GM15510 (cell line): ENCODE measurements around the gene KCNQ1.

Experiments
- POLR2A ChIP-seq: IDR thresholded peaks from 3 replicates; pipeline ENCODE4 v1.6.1; 2011; ENCODE audit warnings: borderline replicate concordance; ENCODE audit not compliant: insufficient read length; ENCODE audit errors: extremely low read depth

Gene KCNQ1

DNA sequence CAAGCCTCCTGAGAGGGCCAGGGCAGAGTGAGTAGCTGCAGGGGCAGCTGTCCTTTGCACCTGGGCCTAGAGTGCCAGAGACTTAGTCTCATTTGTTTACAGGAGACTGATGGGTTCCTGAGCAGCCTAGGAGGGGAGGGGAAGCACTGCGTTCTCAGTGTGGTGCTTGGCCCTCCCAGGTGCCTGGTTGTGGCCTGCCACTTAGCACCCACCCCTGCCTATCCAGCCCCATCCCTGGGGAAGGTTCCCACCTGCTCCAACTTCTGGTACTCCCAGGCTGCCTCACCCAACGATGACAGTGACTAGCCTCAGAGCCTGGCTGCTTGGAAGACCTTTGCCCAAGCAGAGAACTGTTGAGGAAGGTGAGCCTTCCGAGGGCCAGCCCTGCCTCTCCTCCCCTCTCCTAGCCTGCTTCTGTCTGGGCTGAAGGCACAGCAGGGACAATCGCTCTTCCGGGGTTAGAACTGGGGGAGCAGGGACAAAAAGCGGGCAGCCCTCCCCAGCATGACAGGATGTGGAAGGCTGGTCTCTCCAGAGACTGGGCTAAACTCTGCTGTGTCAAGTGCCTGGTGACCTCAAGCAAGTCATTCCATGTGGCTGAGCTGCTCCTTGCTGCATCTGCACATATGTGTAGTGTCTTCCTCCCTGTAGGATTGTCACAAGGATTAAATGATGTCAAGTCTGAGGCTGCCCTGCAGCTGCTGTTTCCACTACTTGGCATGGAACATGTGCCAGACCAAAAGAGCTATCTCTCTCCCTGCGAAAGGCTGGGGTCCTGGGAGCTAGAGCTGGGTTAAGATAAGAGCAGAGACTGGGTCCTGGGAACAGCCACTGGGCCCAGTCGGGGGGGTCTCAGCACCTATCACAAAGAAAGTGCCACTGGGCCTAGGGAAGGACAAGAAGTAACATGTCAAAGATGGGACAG is 245.1 kb downstream of the KCNQ1 start:
- no peak for TF ChIP-seq POLR2A

GRCh38 chr11:2690596-2691354 is 246.0 kb downstream of the KCNQ1 start:
- no peak for TF ChIP-seq POLR2A

DNA sequence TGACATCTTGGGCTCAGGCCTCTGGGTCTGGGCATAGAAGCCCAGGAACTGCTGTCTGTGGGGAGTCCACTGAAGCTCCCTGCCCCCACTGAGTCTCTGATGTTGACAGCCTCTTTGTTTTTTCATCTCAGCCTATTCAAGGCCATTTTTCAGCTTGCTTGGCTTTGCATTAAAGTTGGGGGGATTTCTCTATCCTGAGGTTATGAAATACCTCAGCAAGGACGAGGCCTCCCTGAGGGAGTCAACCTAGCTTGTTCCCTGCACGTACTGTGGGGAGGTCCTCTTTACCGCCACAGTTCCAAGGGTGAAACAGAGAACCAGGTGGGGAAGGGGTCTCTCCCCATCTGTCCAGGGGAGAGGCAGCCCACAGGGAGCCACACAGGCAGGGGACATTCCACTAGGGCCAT is 246.6 kb downstream of the KCNQ1 start:
- TF ChIP-seq POLR2A: no peak

DNA sequence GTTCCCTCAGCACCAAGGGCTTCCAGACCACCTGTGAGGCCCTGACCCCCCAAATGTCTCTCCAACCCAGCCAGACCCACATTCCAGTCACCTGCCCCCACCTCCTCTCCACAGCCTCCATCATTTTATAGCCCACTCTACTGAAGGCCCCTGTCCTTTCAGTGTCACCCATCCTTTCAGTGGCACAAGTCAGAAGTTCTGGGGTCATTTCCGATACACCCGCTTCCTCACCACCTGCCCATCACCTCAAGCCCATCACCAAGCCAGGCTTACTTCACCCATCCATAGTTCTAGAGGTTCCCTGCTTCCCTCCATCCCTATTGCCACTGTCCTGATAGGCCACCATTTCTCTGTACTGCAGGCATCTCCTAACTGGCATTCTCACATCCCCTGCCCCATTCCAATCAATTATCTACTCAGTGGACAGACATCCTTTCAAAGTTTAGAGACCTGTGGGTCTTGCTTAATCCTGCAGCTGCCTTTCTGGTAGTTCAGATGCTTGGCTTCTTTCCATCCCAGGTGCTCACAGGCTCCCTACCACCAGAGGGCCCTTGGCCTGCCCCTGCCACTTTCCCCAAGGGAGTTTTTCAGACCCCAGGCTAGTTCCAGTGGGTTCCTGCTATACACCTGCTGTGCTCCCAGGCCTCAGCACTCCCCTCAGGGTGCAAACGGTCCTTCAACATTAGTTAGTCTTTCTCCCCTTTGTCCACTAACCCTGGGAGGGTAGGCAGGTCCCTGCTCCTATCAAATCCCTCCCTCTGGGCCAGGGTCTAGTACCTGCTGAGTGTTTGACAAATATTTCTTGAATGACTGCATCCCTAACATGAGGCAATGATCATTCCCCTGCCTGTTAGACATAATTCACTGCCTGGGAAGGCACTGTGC is 247.4 kb downstream of the KCNQ1 start:
- no peak for TF ChIP-seq POLR2A

- no peak for TF ChIP-seq POLR2A
Observed at GRCh38 chr11:2693271-2694261, 248.8 kb downstream of the KCNQ1 start.

DNA sequence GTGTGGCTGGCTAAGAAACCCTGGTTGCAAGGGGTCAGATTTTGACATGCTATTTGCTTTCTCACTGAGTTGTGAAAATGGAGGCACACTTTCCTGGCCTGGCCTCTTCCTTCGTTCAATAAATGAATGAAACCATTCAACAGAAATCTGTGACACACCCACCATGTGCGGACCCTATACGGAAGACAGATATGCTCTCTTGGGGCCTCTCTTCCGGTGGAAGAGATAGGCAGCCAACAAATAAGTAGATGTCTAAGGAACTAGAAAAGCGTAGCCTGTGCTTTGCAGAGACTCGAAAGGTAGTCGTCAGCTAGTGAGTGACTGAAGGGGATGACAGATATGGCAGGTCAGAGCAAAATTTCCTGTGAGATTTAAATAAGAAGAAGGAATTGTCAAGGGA is 249.7 kb downstream of the KCNQ1 start:
- TF ChIP-seq POLR2A: no peak

DNA sequence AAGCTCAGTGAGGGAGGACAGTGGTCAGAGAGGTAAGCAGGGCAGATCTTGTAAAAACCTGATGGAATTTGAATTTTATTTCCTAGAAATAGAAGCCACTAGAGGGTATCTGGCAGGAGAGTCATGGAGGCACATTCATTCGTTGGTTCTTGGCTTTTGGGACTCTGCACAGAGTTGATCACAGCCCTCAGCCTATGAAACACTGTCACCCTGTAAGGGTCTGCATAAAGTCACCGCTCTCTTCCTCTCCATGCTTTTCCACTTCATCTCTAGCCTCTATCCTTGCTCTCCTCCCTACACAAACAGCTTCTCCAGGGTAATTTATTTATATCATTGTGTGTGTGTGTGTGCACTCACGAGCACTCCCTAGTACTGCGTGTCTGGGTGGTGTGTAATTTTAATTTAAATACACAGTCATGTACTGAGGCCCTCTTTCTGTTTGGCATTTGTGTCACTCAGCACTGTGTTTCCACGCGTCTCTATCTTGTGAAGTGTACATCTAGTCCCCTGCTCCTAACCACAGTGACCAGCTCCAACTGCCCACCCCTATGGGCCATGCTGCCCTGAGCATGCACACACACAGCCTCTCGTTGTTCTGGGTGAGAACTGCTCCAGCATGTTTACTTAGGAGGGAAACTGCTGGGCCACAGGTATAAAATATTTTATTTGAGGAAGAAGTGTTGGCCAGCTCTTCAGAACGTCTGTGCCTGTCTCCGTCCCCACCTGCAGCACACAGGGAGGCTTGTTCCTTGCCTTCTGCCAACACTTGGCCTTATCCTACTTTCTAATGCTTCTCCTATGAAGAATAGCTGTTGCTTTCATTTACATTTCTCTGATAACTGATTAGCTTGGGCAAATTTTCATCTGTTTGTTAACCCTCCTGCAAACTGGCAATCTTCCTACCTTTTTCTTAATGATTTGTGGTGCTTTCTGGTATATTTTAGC is 250.5 kb downstream of the KCNQ1 start:
- no peak for TF ChIP-seq POLR2A

- no peak for TF ChIP-seq POLR2A
Observed at GRCh38 chr11:2696455-2696854, 251.6 kb downstream of the KCNQ1 start.

DNA sequence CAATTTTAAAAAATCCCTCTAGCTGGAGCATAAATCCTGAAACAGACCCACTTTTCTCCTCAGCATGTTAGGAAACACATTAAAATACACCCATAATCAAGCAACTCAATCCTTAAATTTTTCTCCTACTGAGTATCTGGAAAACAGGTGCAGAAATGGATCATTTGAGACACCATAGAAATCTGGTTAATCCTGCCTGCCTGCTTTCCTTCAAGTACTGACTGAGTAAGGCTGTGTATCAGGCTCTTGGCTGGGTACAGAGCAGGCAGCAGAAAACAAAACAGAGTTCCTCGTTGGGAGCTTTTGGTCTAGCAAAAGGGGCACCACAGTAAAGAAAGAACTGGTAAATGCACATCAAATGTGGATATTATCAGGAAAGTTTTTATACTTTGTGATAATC is 253.1 kb downstream of the KCNQ1 start:
- no peak for TF ChIP-seq POLR2A

DNA sequence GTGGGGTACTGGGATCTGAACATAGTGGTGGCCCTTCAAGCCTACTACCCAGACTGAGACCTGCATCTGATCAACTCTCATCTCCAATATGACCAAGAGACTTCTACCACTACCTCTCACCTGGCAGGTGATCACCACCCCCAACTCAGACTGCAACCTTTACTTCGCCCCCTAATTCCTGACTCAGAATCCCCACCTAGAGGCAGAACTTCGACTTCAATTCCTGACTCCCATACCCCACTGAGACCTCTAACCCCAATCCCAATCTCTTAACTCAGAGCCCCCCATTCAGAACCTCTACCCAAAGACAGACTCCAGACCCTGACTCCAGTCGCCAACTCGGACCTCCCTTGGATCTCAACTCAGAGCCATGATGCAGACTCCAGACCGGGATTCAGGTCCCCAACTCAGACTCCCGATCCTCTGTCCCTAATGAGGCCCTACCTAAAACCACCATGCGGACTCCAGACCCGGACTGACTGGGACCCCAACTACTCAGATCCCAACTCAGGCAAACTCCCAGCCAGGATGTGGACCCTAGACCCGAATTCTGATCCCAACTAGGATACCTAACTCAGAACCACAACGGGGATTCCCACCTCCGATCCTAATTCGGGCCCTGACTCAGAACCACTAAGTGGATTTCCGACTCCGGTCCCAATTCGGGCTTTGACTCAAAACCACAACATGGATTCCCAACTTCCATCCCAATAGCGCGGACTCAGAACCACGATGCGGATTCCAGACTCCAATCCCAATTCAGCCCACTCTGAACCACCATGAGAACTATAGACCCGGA is 253.8 kb downstream of the KCNQ1 start:
- no peak for TF ChIP-seq POLR2A

DNA sequence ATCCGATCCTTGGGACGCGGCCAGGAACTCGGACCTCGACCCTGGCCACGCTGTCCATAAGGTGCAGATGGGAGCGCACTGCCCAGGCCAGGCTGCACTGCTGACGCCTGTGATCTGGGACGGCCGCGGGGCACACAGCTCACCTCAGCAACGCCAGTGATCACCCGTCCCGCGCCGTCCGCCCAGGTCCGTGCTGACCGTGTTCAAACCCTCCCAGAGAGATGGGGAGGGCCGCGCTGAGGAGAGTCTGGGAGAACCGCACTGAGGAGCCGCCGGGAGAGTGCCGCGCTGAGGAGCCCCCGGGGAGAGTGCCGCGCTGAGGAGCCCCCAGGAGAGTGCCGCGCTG is 254.3 kb downstream of the KCNQ1 start:
- TF ChIP-seq POLR2A: no peak
